Measurements from ENCODE around the gene MEGF9. TPM values are rescaled to one million over a fixed set of nuclear protein-coding genes. Genes with fewer than 3 reads are reported as not detected.

Gene MEGF9
- total and polyA plus RNA-seq, 8 donors: 1.7 to 11.0 (median 5.0) TPM

- Histone ChIP-seq H3K4me1 (peaks cover 5 to 23% (median 13%) of the 10 kb centered on the region in 3 donors), H3K9me3 (no peaks in the 10 kb centered on the region), H3K27ac (peak overlapping the region; percentile 13 to 89 (median 64)), H3K27me3 (no peaks in the 10 kb centered on the region), H3K36me3 (no peaks in the 10 kb centered on the region), H3K4me3 (peak overlapping the region; percentile 58 to 80 (median 77))
- ATAC-seq: peak in 2 of 4 donors; percentile 12 to 17
- peak; percentile 30 to 81 (median 52) for DNase-seq
- TF ChIP-seq, protein P1, sequence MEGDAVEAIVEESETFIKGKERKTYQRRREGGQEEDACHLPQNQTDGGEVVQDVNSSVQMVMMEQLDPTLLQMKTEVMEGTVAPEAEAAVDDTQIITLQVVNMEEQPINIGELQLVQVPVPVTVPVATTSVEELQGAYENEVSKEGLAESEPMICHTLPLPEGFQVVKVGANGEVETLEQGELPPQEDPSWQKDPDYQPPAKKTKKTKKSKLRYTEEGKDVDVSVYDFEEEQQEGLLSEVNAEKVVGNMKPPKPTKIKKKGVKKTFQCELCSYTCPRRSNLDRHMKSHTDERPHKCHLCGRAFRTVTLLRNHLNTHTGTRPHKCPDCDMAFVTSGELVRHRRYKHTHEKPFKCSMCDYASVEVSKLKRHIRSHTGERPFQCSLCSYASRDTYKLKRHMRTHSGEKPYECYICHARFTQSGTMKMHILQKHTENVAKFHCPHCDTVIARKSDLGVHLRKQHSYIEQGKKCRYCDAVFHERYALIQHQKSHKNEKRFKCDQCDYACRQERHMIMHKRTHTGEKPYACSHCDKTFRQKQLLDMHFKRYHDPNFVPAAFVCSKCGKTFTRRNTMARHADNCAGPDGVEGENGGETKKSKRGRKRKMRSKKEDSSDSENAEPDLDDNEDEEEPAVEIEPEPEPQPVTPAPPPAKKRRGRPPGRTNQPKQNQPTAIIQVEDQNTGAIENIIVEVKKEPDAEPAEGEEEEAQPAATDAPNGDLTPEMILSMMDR (IDR thresholded peaks at IDR 0.05): peak in 1 of 4 donors; percentile 7
- intact Hi-C loops (cut with DNase I): no loop called here
- WGBS, 2 donors: 1% methylated on average over 37 to 50 of the region's 50 CpGs
- FAIRE-seq: no peak
Measured at GRCh38 chr9:120713257-120714087, 798 bp downstream of the MEGF9 start.

- peak in 3 of 4 donors; percentile 11 to 38 (median 28) for ATAC-seq
- FAIRE-seq: no peak
- Histone ChIP-seq H3K27ac (peak overlapping the region in 2 of 4 donors; percentile 76 to 89), H3K9me3 (no peaks in the 10 kb centered on the region), H3K36me3 (no peaks in the 10 kb centered on the region), H3K4me3 (peak overlapping the region in 3 of 4 donors; percentile 0 to 79 (median 58)), H3K27me3 (no peaks in the 10 kb centered on the region), H3K4me1 (peaks cover 5 to 27% (median 13%) of the 10 kb centered on the region in 3 donors)
- intact Hi-C loops (cut with DNase I): no loop called here
- DNase-seq: no peak
- WGBS, 2 donors: 10 to 13% methylated on average over 4 of the region's 4 CpGs
- TF ChIP-seq, protein P1 (IDR thresholded peaks at IDR 0.05): no peak
Measured at GRCh38 chr9:120712539-120713031, 1.7 kb downstream of the MEGF9 start.

DNA sequence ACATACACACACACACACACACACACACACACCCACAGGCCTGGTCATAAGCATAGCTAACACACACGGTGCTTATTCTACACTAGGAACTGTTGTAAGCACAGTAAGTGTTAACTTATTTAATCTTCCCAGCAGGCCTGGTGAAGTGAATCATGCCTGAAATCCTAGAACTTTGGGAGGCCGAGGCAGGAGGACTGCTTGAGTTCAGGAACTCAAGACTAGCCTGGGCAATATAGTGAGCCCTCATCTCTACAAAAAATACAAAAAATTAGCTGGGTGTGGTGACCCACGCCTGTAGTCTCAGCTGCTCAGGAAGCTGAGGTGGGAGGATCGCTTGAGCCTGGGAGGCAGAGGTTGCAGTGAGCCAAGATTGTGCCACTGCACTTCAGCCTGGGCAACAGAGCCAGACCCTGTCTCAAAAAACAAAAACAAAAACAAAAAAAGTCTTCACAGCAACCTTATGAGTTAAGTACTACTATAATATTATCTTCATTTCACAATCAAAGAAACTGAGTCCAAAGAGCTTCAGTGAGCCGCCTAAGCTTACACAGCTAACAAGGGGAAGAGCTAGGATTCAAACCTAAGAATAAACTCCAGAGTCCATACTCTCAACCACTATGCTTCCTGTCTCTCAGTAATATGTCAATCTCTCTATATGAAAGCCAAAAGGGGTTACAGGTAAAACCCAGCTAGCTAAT, 2.3 kb downstream of the MEGF9 start:
- no peak for DNase-seq
- intact Hi-C loops (cut with DNase I): no loop called here
- WGBS, 2 donors: 29 to 39% methylated on average over 5 of the region's 5 CpGs
- TF ChIP-seq, protein P1 (IDR thresholded peaks at IDR 0.05): no peak
- no peak for FAIRE-seq
- H3K27ac ChIP-seq: peak overlapping the region in 2 of 4 donors; percentile 76 to 89
- peak overlapping the region in 3 of 4 donors; percentile 0 to 79 (median 58) for H3K4me3 ChIP-seq
- H3K27me3 ChIP-seq: no peaks in the 10 kb centered on the region
- H3K4me1 ChIP-seq: peaks cover 5 to 32% (median 13%) of the 10 kb centered on the region in 3 donors
- peak in 1 of 4 donors; percentile 0 for ATAC-seq
- H3K36me3 ChIP-seq: no peaks in the 10 kb centered on the region
- no peaks in the 10 kb centered on the region for H3K9me3 ChIP-seq

DNA sequence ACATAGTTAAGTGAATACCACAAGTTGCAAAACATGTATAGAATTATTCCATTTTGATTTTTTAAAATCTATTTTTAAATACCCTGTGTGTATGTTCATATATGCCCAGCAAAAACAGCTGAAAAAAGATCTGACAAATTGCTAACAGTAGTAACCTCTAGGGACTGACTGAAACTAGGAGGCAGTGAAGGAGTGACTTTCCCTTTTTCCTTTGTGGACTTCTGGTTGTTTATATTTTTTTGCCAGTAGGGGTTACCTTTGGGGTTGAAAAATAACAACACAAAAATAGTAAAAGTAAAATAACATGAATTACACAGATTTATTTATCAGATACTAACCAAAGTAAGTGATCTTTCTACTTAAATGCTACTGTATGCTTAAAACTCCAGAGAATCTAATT, 2.9 kb downstream of the MEGF9 start:
- peaks cover 5 to 35% (median 13%) of the 10 kb centered on the region in 3 donors for H3K4me1 ChIP-seq
- no peak for DNase-seq
- peak overlapping the region in 1 of 4 donors; percentile 13 for H3K4me3 ChIP-seq
- FAIRE-seq: no peak
- no peaks in the 10 kb centered on the region for H3K36me3 ChIP-seq
- intact Hi-C loops (cut with DNase I): no loop called here
- H3K9me3 ChIP-seq: no peaks in the 10 kb centered on the region
- no peak for ATAC-seq
- TF ChIP-seq, protein P1 (IDR thresholded peaks at IDR 0.05): no peak
- H3K27me3 ChIP-seq: no peaks in the 10 kb centered on the region
- H3K27ac ChIP-seq: peak overlapping the region in 2 of 4 donors; percentile 76 to 89

Measured in pancreas (tissue), 10 donors.